HEK293 (cell line): Measurements from ENCODE around the gene PKIB.
A peak's percentile ranks its signal among the peaks of the same experiment; 100 is the strongest.

ENCODE experiments used
- CTCF ChIA-PET: fragments of 350-600 bp; formaldehyde crosslinking; extraction: SDS; loops from one replicate; lab custom pipeline; 2021; ENCODE audit warnings: antibody characterized with exemption; lab: Yijun Ruan, JAX
- POLR2A ChIA-PET: fragments of 300-600 bp; formaldehyde crosslinking; extraction: SDS; loops from one replicate; lab custom pipeline; 2020; ENCODE audit warnings: antibody characterized with exemption, inconsistent platforms; lab: Yijun Ruan, JAX
- H3K27ac ChIP-seq: fragments of 200-500 bp; sonication (Bioruptor generic); 2 replicates; pipeline ENCODE4 v1.5.1; 2014; ENCODE audit warnings: low read depth, low read length, control low read depth, inconsistent platforms; ENCODE audit errors: extremely low read depth
- H3K36me3 ChIP-seq, 2 experiments: fragments of 200-500 bp in 1 of 2; sonication (Bioruptor generic) in 1 of 2; 1 replicate in 1 of 2; 2 replicates in 1 of 2; pipeline ENCODE4 v1.5.1; 2014 to 2017; ENCODE audit warnings: inconsistent platforms in 2 of 2, low read length in 2 of 2; ENCODE audit not compliant: control insufficient read depth in 2 of 2, insufficient read depth in 1 of 2
- H3K4me1 ChIP-seq: fragments of 200-500 bp; sonication (Bioruptor generic); 2 replicates; pipeline ENCODE4 v1.5.1; 2014; ENCODE audit warnings: mild to moderate bottlenecking, low read length, inconsistent platforms; ENCODE audit not compliant: control insufficient read depth, insufficient read depth
- H3K4me3 ChIP-seq: 2 replicates; pipeline ENCODE4 v1.5.1; 2011; ENCODE audit warnings: low read depth, mild to moderate bottlenecking, control low read depth, low read length, moderate library complexity
- H3K9me3 ChIP-seq: fragments of 200-500 bp; sonication (Bioruptor generic); 2 replicates; pipeline ENCODE4 v1.5.1; 2014; ENCODE audit warnings: low read depth, low read length, inconsistent platforms; ENCODE audit not compliant: control insufficient read depth, insufficient read depth
- ATF2 ChIP-seq: fragments of 450-650 bp; formaldehyde crosslinking; IDR thresholded peaks from 2 replicates; pipeline ENCODE4 v1.5.1; 2016; ENCODE audit warnings: missing biosample characterization, missing genetic modification characterization, low read depth
- EGR2 ChIP-seq: fragments of 450-650 bp; formaldehyde crosslinking; IDR thresholded peaks from 2 replicates; pipeline ENCODE4 v1.5.1; 2016; ENCODE audit warnings: low read depth, missing biosample characterization, missing genetic modification characterization
- GFI1B ChIP-seq: fragments of 450-650 bp; formaldehyde crosslinking; IDR thresholded peaks from 2 replicates; pipeline ENCODE4 v1.5.1; 2016; ENCODE audit warnings: missing biosample characterization, missing genetic modification characterization
- GLI4 ChIP-seq: fragments of 450-650 bp; formaldehyde crosslinking; IDR thresholded peaks from 2 replicates; pipeline ENCODE4 v1.5.1; 2016; ENCODE audit warnings: missing biosample characterization, missing genetic modification characterization
- KLF1 ChIP-seq: fragments of 450-650 bp; formaldehyde crosslinking; IDR thresholded peaks from 2 replicates; pipeline ENCODE4 v1.5.1; 2016; ENCODE audit warnings: missing biosample characterization, missing genetic modification characterization
- PRDM1 ChIP-seq: fragments of 450-650 bp; formaldehyde crosslinking; IDR thresholded peaks from 2 replicates; pipeline ENCODE4; 2016; ENCODE audit warnings: missing biosample characterization, missing genetic modification characterization
- PRDM2 ChIP-seq: fragments of 450-650 bp; formaldehyde crosslinking; IDR thresholded peaks from 2 replicates; pipeline ENCODE4 v1.5.1; 2016; ENCODE audit warnings: missing biosample characterization, missing genetic modification characterization, borderline replicate concordance
- REST ChIP-seq: fragments of 450-650 bp; formaldehyde crosslinking; IDR thresholded peaks from 2 replicates; pipeline ENCODE4 v1.5.1; 2016; ENCODE audit warnings: missing biosample characterization, missing genetic modification characterization
- TRIM28 ChIP-seq: IDR thresholded peaks from 2 replicates; pipeline ENCODE4 v1.6.1; 2011; ENCODE audit warnings: low read length, control low read depth, borderline replicate concordance
- YY1 ChIP-seq: fragments of 450-650 bp; formaldehyde crosslinking; IDR thresholded peaks from 2 replicates; pipeline ENCODE4 v1.5.1; 2018; ENCODE audit warnings: missing biosample characterization, missing genetic modification characterization
- ZBTB21 ChIP-seq: fragments of 450-650 bp; formaldehyde crosslinking; IDR thresholded peaks from 2 replicates; pipeline ENCODE4 v1.5.1; 2017; ENCODE audit warnings: missing biosample characterization, missing genetic modification characterization
- ZNF37A ChIP-seq: fragments of 450-650 bp; IDR thresholded peaks from 2 replicates; pipeline ENCODE4 v1.5.1; 2018; ENCODE audit warnings: missing biosample characterization, missing genetic modification characterization
- ZNF521 ChIP-seq: fragments of 450-650 bp; formaldehyde crosslinking; IDR thresholded peaks from 2 replicates; pipeline ENCODE4 v1.5.1; 2017; ENCODE audit warnings: missing biosample characterization, mild to moderate bottlenecking, missing genetic modification characterization
- ZNF555 ChIP-seq: fragments of 450-650 bp; formaldehyde crosslinking; conservative IDR thresholded peaks from 2 replicates; pipeline ENCODE4 v1.5.1; 2017; ENCODE audit warnings: missing biosample characterization, mild to moderate bottlenecking, missing genetic modification characterization, inconsistent platforms
- ZNF707 ChIP-seq: fragments of 450-650 bp; formaldehyde crosslinking; IDR thresholded peaks from 2 replicates; pipeline ENCODE4 v1.5.1; 2016; ENCODE audit warnings: missing biosample characterization, missing genetic modification characterization
- TF ChIP-seq, protein P1 (sequence below): fragments of 450-650 bp; formaldehyde crosslinking; IDR thresholded peaks from 2 replicates; pipeline ENCODE4 v1.5.1; 2017; ENCODE audit warnings: missing biosample characterization, missing genetic modification characterization
- TF ChIP-seq, protein P2 (sequence below): fragments of 450-650 bp; formaldehyde crosslinking; IDR thresholded peaks from 2 replicates; pipeline ENCODE4 v1.5.1; 2016; ENCODE audit warnings: missing biosample characterization, missing genetic modification characterization
- TF ChIP-seq, protein P3 (sequence below): fragments of 450-650 bp; formaldehyde crosslinking; IDR thresholded peaks from 2 replicates; pipeline ENCODE4 v1.5.1; 2016; ENCODE audit warnings: missing biosample characterization, missing genetic modification characterization
- TF ChIP-seq, protein P4 (sequence below): IDR thresholded peaks from 2 replicates; pipeline ENCODE4 v1.6.1; 2011; ENCODE audit warnings: mild to moderate bottlenecking, low read depth, low read length, borderline replicate concordance

The PKIB gene

GRCh38 chr6:122609881-122610689 is at the start of gene PKIB:
Gene PKIB (plus strand): TSS chr6:122610405. CDS start chr6:122717795, 107,390 bp downstream.
- CTCF ChIA-PET, result interaction anchor here (0.6 to 4.0 kb wide), 13 partner anchors 10 to 177 kb away, joined by 3 to 17 read pairs (median 4); no protein-coding TSS in a partner anchor
- POLR2A ChIA-PET, result interaction anchor here (0.5 to 1.2 kb wide), 11 partner anchors 9 to 211 kb away, joined by 3 to 12 read pairs (median 3); partner anchors contain the start of gene HSF2
- peak; percentile 71 for TF ChIP-seq KLF1 (tag by site-specific recombination)
- TF ChIP-seq YY1 (tag by site-specific recombination), result no peak
- TF ChIP-seq TRIM28, result no peak; the same call in 1 of the 2 replicates
- no peak for TF ChIP-seq ZNF555
- TF ChIP-seq PRDM1 (tag by site-specific recombination), result no peak
- TF ChIP-seq, protein P1, sequence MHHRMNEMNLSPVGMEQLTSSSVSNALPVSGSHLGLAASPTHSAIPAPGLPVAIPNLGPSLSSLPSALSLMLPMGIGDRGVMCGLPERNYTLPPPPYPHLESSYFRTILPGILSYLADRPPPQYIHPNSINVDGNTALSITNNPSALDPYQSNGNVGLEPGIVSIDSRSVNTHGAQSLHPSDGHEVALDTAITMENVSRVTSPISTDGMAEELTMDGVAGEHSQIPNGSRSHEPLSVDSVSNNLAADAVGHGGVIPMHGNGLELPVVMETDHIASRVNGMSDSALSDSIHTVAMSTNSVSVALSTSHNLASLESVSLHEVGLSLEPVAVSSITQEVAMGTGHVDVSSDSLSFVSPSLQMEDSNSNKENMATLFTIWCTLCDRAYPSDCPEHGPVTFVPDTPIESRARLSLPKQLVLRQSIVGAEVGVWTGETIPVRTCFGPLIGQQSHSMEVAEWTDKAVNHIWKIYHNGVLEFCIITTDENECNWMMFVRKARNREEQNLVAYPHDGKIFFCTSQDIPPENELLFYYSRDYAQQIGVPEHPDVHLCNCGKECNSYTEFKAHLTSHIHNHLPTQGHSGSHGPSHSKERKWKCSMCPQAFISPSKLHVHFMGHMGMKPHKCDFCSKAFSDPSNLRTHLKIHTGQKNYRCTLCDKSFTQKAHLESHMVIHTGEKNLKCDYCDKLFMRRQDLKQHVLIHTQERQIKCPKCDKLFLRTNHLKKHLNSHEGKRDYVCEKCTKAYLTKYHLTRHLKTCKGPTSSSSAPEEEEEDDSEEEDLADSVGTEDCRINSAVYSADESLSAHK (tag by site-specific recombination), result peak; percentile 50; the same call in 1 of the 2 replicates
- peak; percentile 63 for TF ChIP-seq EGR2 (tag by site-specific recombination)
- TF ChIP-seq, protein P2, sequence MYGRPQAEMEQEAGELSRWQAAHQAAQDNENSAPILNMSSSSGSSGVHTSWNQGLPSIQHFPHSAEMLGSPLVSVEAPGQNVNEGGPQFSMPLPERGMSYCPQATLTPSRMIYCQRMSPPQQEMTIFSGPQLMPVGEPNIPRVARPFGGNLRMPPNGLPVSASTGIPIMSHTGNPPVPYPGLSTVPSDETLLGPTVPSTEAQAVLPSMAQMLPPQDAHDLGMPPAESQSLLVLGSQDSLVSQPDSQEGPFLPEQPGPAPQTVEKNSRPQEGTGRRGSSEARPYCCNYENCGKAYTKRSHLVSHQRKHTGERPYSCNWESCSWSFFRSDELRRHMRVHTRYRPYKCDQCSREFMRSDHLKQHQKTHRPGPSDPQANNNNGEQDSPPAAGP (tag by site-specific recombination), result peak; percentile 95
- peak; percentile 90 for TF ChIP-seq ZBTB21
- no peak for TF ChIP-seq PRDM2 (tag by site-specific recombination)
- TF ChIP-seq ATF2 (tag by site-specific recombination), result peak; percentile 47; the same call in 1 of the 2 replicates
- no peak for TF ChIP-seq GFI1B (tag by site-specific recombination)
- TF ChIP-seq ZNF37A (tag by site-specific recombination), result no peak
- no peak for TF ChIP-seq ZNF707 (tag by site-specific recombination)
- TF ChIP-seq, protein P3, sequence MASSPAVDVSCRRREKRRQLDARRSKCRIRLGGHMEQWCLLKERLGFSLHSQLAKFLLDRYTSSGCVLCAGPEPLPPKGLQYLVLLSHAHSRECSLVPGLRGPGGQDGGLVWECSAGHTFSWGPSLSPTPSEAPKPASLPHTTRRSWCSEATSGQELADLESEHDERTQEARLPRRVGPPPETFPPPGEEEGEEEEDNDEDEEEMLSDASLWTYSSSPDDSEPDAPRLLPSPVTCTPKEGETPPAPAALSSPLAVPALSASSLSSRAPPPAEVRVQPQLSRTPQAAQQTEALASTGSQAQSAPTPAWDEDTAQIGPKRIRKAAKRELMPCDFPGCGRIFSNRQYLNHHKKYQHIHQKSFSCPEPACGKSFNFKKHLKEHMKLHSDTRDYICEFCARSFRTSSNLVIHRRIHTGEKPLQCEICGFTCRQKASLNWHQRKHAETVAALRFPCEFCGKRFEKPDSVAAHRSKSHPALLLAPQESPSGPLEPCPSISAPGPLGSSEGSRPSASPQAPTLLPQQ, result peak; percentile 69
- no peak for TF ChIP-seq GLI4 (tag by site-specific recombination)
- no peak for TF ChIP-seq REST
- TF ChIP-seq, protein P4, sequence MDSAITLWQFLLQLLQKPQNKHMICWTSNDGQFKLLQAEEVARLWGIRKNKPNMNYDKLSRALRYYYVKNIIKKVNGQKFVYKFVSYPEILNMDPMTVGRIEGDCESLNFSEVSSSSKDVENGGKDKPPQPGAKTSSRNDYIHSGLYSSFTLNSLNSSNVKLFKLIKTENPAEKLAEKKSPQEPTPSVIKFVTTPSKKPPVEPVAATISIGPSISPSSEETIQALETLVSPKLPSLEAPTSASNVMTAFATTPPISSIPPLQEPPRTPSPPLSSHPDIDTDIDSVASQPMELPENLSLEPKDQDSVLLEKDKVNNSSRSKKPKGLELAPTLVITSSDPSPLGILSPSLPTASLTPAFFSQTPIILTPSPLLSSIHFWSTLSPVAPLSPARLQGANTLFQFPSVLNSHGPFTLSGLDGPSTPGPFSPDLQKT, result no peak
- TF ChIP-seq ZNF521 (tag by site-specific recombination), result no peak

More at GRCh38 chr6:122609881-122610689, at the start of gene PKIB:
- Histone ChIP-seq H3K27ac (peak within 1 kb of the TSS; percentile 57; the same call in 1 of the 2 replicates), H3K9me3 (no peaks in the 10 kb centered on the region), H3K4me3 (peak within 1 kb of the TSS; percentile 77), H3K4me1 (no peaks in the 10 kb centered on the region), H3K36me3 (no peaks in the 10 kb centered on the region)
